ENCODE measurements around the gene ATG16L2. TPM values are rescaled to one million over a fixed set of nuclear protein-coding genes. Genes with fewer than 3 reads are reported as not detected.

The ATG16L2 gene, protein sequence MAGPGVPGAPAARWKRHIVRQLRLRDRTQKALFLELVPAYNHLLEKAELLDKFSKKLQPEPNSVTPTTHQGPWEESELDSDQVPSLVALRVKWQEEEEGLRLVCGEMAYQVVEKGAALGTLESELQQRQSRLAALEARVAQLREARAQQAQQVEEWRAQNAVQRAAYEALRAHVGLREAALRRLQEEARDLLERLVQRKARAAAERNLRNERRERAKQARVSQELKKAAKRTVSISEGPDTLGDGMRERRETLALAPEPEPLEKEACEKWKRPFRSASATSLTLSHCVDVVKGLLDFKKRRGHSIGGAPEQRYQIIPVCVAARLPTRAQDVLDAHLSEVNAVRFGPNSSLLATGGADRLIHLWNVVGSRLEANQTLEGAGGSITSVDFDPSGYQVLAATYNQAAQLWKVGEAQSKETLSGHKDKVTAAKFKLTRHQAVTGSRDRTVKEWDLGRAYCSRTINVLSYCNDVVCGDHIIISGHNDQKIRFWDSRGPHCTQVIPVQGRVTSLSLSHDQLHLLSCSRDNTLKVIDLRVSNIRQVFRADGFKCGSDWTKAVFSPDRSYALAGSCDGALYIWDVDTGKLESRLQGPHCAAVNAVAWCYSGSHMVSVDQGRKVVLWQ
- total RNA-seq (10 to 100 TPM in 5 of 6 donors, 1 to 10 TPM in 1; 4.5 to 31.7 (median 11.6) TPM), polyA plus RNA-seq (10 to 100 TPM; 67.5 to 75.7 TPM)

DNA sequence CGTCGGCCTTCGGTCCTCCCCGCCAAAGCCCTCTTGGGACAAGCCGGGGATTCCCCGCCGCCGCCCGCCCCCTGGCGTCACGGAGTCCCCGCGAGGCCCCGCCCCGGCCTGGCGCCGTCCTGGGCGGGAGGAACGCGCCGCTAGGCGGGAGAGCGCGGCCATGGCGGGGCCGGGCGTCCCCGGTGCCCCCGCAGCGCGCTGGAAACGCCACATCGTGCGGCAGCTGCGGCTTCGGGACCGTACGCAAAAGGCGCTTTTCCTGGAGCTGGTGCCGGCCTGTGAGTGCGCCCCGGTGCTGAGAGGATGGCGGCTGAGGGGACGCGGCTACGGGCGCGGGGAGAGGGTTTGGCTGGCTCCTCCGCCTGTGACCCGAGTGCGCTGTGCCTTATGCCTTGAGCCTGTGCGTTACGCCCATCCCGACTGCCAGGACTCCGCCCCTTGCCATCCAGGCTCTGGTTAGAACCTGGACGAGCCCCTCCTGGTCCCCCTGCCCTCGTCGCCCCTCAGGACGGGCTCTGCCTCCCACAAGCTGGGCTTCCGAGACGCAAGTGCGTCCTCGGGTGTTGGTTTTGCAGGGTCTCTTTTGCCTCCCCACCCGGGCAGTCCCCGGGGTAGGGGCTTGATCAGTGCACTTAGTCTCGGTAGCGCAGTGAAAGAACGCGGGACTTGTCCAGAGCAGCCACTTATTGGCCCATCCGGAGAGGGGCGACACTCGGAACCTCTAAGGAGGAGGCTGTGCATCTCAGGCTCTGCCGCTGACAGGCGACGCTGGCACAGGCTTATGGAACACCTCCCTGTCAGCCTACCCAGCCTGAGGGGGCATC is at the start of gene ATG16L2:
ATG16L2 (plus strand) TSS at position 126 of the 824 bp plus-strand sequence; CDS start at position 161, 35 bp downstream.
- DNase-seq (peak; percentile 85 to 97 (median 90)), ATAC-seq (peak; percentile 92 to 97 (median 96)), FAIRE-seq (no peak)
- TF ChIP-seq, protein P1, sequence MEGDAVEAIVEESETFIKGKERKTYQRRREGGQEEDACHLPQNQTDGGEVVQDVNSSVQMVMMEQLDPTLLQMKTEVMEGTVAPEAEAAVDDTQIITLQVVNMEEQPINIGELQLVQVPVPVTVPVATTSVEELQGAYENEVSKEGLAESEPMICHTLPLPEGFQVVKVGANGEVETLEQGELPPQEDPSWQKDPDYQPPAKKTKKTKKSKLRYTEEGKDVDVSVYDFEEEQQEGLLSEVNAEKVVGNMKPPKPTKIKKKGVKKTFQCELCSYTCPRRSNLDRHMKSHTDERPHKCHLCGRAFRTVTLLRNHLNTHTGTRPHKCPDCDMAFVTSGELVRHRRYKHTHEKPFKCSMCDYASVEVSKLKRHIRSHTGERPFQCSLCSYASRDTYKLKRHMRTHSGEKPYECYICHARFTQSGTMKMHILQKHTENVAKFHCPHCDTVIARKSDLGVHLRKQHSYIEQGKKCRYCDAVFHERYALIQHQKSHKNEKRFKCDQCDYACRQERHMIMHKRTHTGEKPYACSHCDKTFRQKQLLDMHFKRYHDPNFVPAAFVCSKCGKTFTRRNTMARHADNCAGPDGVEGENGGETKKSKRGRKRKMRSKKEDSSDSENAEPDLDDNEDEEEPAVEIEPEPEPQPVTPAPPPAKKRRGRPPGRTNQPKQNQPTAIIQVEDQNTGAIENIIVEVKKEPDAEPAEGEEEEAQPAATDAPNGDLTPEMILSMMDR (IDR thresholded peaks at IDR 0.05): no peak
- Histone ChIP-seq H3K27me3 (no peaks in the 10 kb centered on the region), H3K9me3 (no peaks in the 10 kb centered on the region), H3K4me1 (peaks cover 0 to 14% (median 0%) of the 10 kb centered on the region in 3 donors), H3K36me3 (no peaks in the 10 kb centered on the region), H3K4me3 (peak within 1 kb of the TSS; percentile 53 to 93 (median 76)), H3K27ac (peak within 1 kb of the TSS; percentile 98 to 99 (median 98))
- WGBS, 2 donors: 0% methylated on average over 50 to 75 of the region's 75 CpGs
- intact Hi-C loops (cut with DNase I): no loop called here

DNA sequence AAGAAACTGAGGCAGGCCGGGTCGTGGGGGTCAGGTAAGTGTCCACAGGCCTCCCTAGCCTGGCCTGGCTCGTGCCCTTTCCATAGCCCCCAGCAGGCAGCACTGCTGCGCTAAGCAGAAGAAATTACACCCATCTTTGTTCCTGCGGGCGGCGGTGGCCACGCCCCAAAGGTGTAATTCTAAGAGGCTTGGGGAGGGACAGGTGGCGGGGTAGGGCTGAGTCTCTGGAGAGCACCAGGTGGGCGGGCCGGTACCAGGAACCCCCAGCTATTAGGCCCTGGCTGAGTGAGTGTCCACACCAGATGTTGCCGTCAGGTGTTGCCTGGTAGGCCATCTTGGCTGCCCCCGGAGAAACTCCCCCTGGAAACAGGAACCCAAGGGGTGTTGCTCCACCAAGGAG is 49.7 kb upstream of the ATG16L2 start:
- intact Hi-C loops (cut with DNase I): no loop called here
- ATAC-seq (peak; percentile 38 to 73 (median 61)), DNase-seq (peak in 1 of 6 donors; percentile 37), FAIRE-seq (no peak)
- Histone ChIP-seq H3K4me1 (peaks cover 0 to 9% (median 0%) of the 10 kb centered on the region in 3 donors), H3K27ac (no peak overlapping the region), H3K36me3 (no peaks in the 10 kb centered on the region), H3K27me3 (no peaks in the 10 kb centered on the region), H3K9me3 (no peaks in the 10 kb centered on the region), H3K4me3 (no peak overlapping the region)
- TF ChIP-seq, protein P1 (IDR thresholded peaks at IDR 0.05): no peak
- WGBS, 2 donors: 78 to 83% methylated on average over 12 to 13 of the region's 13 CpGs

DNA sequence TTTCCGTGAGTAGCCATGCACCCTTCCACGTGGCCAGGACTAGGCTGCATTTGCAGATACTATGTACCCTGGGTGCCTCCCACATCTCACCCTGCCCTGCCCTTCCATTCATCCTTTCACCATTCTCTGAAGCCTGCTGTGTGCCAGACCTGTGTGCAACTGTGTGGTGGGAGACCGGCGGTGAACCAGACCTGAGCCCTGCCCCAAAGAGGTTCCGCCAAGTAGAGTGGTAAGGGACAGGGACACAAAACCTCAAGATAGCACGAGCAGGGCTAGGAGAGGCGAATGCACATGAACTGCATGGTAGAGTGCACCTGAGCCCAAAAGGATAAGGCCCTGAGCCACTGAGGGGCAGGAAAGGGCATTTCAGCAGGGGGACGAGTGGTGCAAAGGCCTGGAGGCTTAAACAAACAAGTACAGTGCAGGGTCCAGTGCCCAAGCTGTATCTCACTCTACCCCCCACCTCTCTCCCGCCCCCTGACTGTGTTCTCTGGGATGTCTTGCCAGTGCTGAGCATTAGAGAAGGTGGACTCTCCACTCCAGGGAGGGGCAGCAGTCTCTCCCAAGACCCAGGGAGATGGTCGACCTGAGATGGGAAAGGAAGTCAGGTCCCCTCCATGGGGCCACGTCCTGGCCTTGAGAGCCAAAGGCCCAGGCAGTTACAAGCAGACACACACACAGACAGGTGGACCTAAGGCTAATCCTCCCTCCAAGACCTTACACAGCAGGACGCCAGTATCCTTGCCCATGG is 47.9 kb upstream of the ATG16L2 start:
- no peaks in the 10 kb centered on the region for H3K36me3 ChIP-seq
- TF ChIP-seq, protein P1 (IDR thresholded peaks at IDR 0.05): no peak
- H3K27me3 ChIP-seq: no peaks in the 10 kb centered on the region
- DNase-seq: no peak
- H3K4me1 ChIP-seq: peaks cover 0 to 6% (median 0%) of the 10 kb centered on the region in 3 donors
- H3K4me3 ChIP-seq: no peak overlapping the region
- intact Hi-C loops (cut with DNase I): no loop called here
- H3K27ac ChIP-seq: no peak overlapping the region
- ATAC-seq: peak in 1 of 4 donors; percentile 14
- no peaks in the 10 kb centered on the region for H3K9me3 ChIP-seq
- no peak for FAIRE-seq
- 63% methylated on average over 12 of the region's 12 CpGs for WGBS, 2 donors

DNA sequence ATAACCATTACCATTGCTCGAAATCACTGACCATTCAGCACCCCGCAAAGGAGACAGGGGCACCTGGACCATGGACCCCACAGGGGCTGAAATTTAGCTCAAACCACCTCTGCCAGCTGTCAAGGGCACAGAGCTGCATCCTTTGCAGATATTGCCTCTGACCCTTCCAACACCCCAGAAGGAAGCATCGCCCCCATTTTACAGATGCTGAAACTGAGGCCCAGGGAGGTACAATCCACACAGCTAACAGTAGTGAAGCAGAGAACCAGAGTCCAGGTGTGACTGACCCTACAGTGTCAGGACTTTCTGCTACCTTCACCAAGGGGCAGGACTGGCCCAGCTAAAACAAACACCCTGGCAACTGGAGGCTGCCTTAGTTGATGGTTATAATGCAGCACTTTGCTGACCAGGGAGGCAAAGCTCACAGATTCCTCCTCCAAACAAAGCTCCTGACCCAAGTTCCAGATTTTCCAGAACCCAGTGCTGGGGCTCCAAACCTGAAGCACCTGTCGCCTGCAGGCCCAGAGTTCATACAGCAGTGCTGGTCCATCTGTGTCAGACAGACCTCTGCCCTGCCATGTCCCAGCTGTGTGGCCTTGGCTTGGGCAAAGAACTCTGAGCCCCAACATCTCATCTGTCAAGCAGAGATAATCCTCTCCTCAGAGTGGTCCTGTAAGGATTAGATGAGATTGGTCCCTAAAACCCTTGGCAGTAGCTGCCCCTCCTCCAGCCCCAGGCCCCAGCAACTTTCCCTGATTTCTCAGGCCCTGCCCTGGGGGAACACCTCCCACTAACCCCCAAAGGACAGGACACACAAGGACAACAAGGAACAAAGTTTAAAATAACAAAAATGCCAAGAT is 46.8 kb upstream of the ATG16L2 start:
- no peak overlapping the region for H3K4me3 ChIP-seq
- TF ChIP-seq, protein P1 (IDR thresholded peaks at IDR 0.05): no peak
- 88 to 89% methylated on average over 4 of the region's 4 CpGs for WGBS, 2 donors
- no peaks in the 10 kb centered on the region for H3K36me3 ChIP-seq
- H3K9me3 ChIP-seq: no peaks in the 10 kb centered on the region
- H3K4me1 ChIP-seq: peaks cover 0 to 6% (median under 1%) of the 10 kb centered on the region in 3 donors
- DNase-seq: no peak
- intact Hi-C loops (cut with DNase I): no loop called here
- no peaks in the 10 kb centered on the region for H3K27me3 ChIP-seq
- ATAC-seq: no peak
- H3K27ac ChIP-seq: no peak overlapping the region
- FAIRE-seq: no peak
